H1 (cell line): ENCODE results near the gene TET1. TPM values are rescaled to one million over a fixed set of nuclear protein-coding genes. Genes with fewer than 3 reads are reported as not detected.

Source experiments
- CTCF ChIA-PET: fragments of 300-600 bp; sonication (Branson Sonifier 250); formaldehyde crosslinking; loops from one replicate; lab custom pipeline; 2021; ENCODE audit not compliant: partially characterized antibody; lab: Charles Lee
- POLR2A ChIA-PET: fragments of 300-600 bp; sonication (Branson Sonifier 250); formaldehyde crosslinking; loops from one replicate; lab custom pipeline; 2021; ENCODE audit warnings: inconsistent platforms; ENCODE audit not compliant: partially characterized antibody; lab: Charles Lee
- DNase-seq, 2 experiments: peaks; one replicate each; pipeline versions ENCODE4 v3.0.0 to v3.0.0-alpha.2; 2010 to 2022; ENCODE audit warnings: low spot score in 2 of 2, low read depth in 1 of 2, mixed read lengths in 1 of 2
- FAIRE-seq: peaks from 2 replicates; lab custom pipeline; 2011; peaks lifted over from hg19 to GRCh38; lab: Jason Lieb, UNC
- H2AFZ ChIP-seq: 2 replicates; pipeline ENCODE4 v1.8.1; 2012; ENCODE audit warnings: low read length, inconsistent platforms
- H2AK5ac ChIP-seq: 2 replicates; pipeline ENCODE4 v1.6.1; 2013; ENCODE audit warnings: low read depth, low read length
- H2BK120ac ChIP-seq: replicated peaks from 2 replicates; pipeline ENCODE3; 2013; ENCODE audit warnings: low read depth, low read length, inconsistent platforms
- H2BK12ac ChIP-seq: 2 replicates; pipeline ENCODE4 v1.6.1; 2013; ENCODE audit warnings: low read depth, low read length
- H2BK15ac ChIP-seq: 2 replicates; pipeline ENCODE4 v1.6.1; 2013; ENCODE audit warnings: low read length
- H2BK20ac ChIP-seq: 2 replicates; pipeline ENCODE4 v1.6.1; 2013; ENCODE audit warnings: low read length
- H2BK5ac ChIP-seq: 2 replicates; pipeline ENCODE4 v1.6.1; 2013; ENCODE audit warnings: low read depth, low read length
- H3K14ac ChIP-seq: 2 replicates; pipeline ENCODE4 v1.6.1; 2013; ENCODE audit warnings: inconsistent platforms; ENCODE audit not compliant: insufficient read length
- H3K18ac ChIP-seq: 2 replicates; pipeline ENCODE4 v1.6.1; 2013; ENCODE audit warnings: low read length; ENCODE audit errors: extremely low read depth
- H3K23ac ChIP-seq: 2 replicates; pipeline ENCODE4 v1.6.1; 2013; ENCODE audit warnings: inconsistent platforms; ENCODE audit not compliant: insufficient read length
- H3K23me2 ChIP-seq: 2 replicates; pipeline ENCODE4 v1.6.1; 2013; ENCODE audit warnings: low read depth, low read length
- H3K27ac ChIP-seq: 2 replicates; pipeline ENCODE4 v1.6.1; 2011; ENCODE audit warnings: low read depth, low read length, inconsistent platforms
- H3K27me3 ChIP-seq, 4 experiments: replicated peaks in 1 of 4; 1 replicate in 1 of 4; 2 replicates in 3 of 4; pipeline versions ENCODE4 v1.6.1 to v1.8.1; 2011 to 2013; ENCODE audit warnings: low read length in 3 of 4, mild to moderate bottlenecking in 3 of 4, inconsistent platforms in 2 of 4, mixed read lengths in 2 of 4, moderate library complexity in 1 of 4; ENCODE audit not compliant: control insufficient read depth in 3 of 4, insufficient read depth in 3 of 4; ENCODE audit errors: extremely low read depth in 1 of 4
- H3K36me3 ChIP-seq, 4 experiments: 2 replicates each; pipeline versions ENCODE4 v1.6.1 to v1.8.1; 2011 to 2013; ENCODE audit warnings: mild to moderate bottlenecking in 4 of 4, low read length in 3 of 4, moderate library complexity in 2 of 4, control low read depth in 1 of 4, inconsistent platforms in 1 of 4; ENCODE audit not compliant: insufficient read depth in 4 of 4, control insufficient read depth in 2 of 4
- H3K4ac ChIP-seq: replicated peaks from 2 replicates; pipeline ENCODE3; 2013; ENCODE audit warnings: low read length, low read depth, mixed read lengths, inconsistent platforms; ENCODE audit not compliant: insufficient read length
- H3K4me1 ChIP-seq, 4 experiments: replicated peaks in 1 of 4; 1 replicate in 1 of 4; 2 replicates in 3 of 4; pipeline versions ENCODE4 v1.6.1 to v1.8.1; 2011 to 2013; ENCODE audit warnings: low read length in 3 of 4, inconsistent platforms in 2 of 4, mixed read lengths in 1 of 4; ENCODE audit not compliant: insufficient read depth in 4 of 4, control insufficient read depth in 3 of 4
- H3K4me2 ChIP-seq, 2 experiments: 2 replicates each; pipeline versions ENCODE4 v1.6.1 to v1.8.1; 2011 to 2013; ENCODE audit warnings: low read depth in 2 of 2, low read length in 2 of 2, control low read depth in 1 of 2, inconsistent platforms in 1 of 2, mild to moderate bottlenecking in 1 of 2; ENCODE audit not compliant: insufficient read depth in 1 of 2
- H3K4me3 ChIP-seq, 4 experiments: fragments of 200-600, 300-600 bp in 1 of 4; sonication (generic), shearing (Covaris generic), sonication (Bioruptor Twin) in 1 of 4; 2 replicates each; pipeline versions ENCODE4 v1.5.1 to v1.8.1; 2011 to 2016; ENCODE audit warnings: low read length in 4 of 4, low read depth in 3 of 4, control low read depth in 2 of 4, inconsistent platforms in 2 of 4, mild to moderate bottlenecking in 2 of 4, mixed read lengths in 1 of 4, moderate library complexity in 1 of 4; ENCODE audit not compliant: insufficient read depth in 2 of 4; ENCODE audit errors: extremely low read depth in 1 of 4
- H3K56ac ChIP-seq: replicated peaks from 2 replicates; pipeline ENCODE3; 2013; ENCODE audit warnings: low read depth, mild to moderate bottlenecking, mixed read lengths, low read length, inconsistent platforms; ENCODE audit not compliant: insufficient read length
- H3K79me1 ChIP-seq: 2 replicates; pipeline ENCODE4 v1.6.1; 2013; ENCODE audit warnings: low read depth, low read length, control low read depth
- H3K79me2 ChIP-seq, 2 experiments: 2 replicates each; pipeline versions ENCODE4 v1.6.1 to v1.8.1; 2012 to 2013; ENCODE audit warnings: low read length in 2 of 2, mild to moderate bottlenecking in 2 of 2, inconsistent platforms in 1 of 2; ENCODE audit not compliant: insufficient read depth in 2 of 2, control insufficient read depth in 1 of 2
- H3K9ac ChIP-seq, 4 experiments: replicated peaks in 1 of 4; 1 replicate in 1 of 4; 2 replicates in 3 of 4; pipeline versions ENCODE4 v1.6.1 to v1.8.1; 2011 to 2013; ENCODE audit warnings: low read depth in 3 of 4, low read length in 3 of 4, control low read depth in 2 of 4, mild to moderate bottlenecking in 2 of 4, moderate library complexity in 2 of 4, inconsistent platforms in 1 of 4; ENCODE audit errors: extremely low read depth in 1 of 4
- H3K9me3 ChIP-seq, 2 experiments: 2 replicates each; pipeline versions ENCODE4 v1.6.1 to v1.8.1; 2012 to 2013; ENCODE audit warnings: mild to moderate bottlenecking in 2 of 2, moderate library complexity in 2 of 2, control low read depth in 1 of 2, inconsistent platforms in 1 of 2, low read depth in 1 of 2, low read length in 1 of 2, mixed read lengths in 1 of 2; ENCODE audit not compliant: insufficient read depth in 2 of 2
- H4K20me1 ChIP-seq, 2 experiments: replicated peaks in 1 of 2; 2 replicates each; pipeline versions ENCODE3 to v1.8.1; 2011 to 2013; ENCODE audit warnings: inconsistent platforms in 2 of 2, low read length in 2 of 2, mild to moderate bottlenecking in 1 of 2; ENCODE audit not compliant: insufficient read depth in 2 of 2, control insufficient read depth in 1 of 2
- H4K5ac ChIP-seq: 2 replicates; pipeline ENCODE4 v1.6.1; 2013; ENCODE audit warnings: low read length, low read depth, mixed read lengths, inconsistent platforms; ENCODE audit not compliant: insufficient read length
- H4K8ac ChIP-seq: 2 replicates; pipeline ENCODE4 v1.8.0; 2013; ENCODE audit warnings: mild to moderate bottlenecking, moderate library complexity, low read length, inconsistent platforms; ENCODE audit not compliant: insufficient read depth; ENCODE audit errors: extremely low read depth
- H4K91ac ChIP-seq: replicated peaks from 2 replicates; pipeline ENCODE3; 2013; ENCODE audit warnings: low read length, mixed read lengths, inconsistent platforms; ENCODE audit not compliant: insufficient read length
- CBX5 ChIP-seq: fragments of 300-800, 300-1000 bp; sonication (generic); IDR thresholded peaks from 2 replicates; pipeline ENCODE4 v1.7.1; 2016; ENCODE audit warnings: antibody characterized with exemption, low read length, low read depth
- CEBPB ChIP-seq: IDR thresholded peaks from 2 replicates; pipeline ENCODE4 v1.6.1; 2012; ENCODE audit warnings: low read depth, low read length
- JUN ChIP-seq: IDR thresholded peaks from 2 replicates; pipeline ENCODE4 v1.6.1; 2011; ENCODE audit warnings: low read depth, mild to moderate bottlenecking, improper control_type of control experiment, low read length
- SRF ChIP-seq: IDR thresholded peaks from 2 replicates; pipeline ENCODE4 v1.6.1; 2011; ENCODE audit warnings: mild to moderate bottlenecking, low read depth, low read length, moderate library complexity
- ZNF274 ChIP-seq: IDR thresholded peaks from 2 replicates; pipeline ENCODE4 v1.7.0; 2012; ENCODE audit warnings: low read length, borderline replicate concordance; ENCODE audit errors: extremely low read depth
- WGBS, 2 experiments: shearing (Covaris generic) in 1 of 2; methylation state at CpG; one replicate each; pipeline versions ENCODE4 v1.1.6 to v1.1.7; 2013 to 2015; ENCODE audit warnings: low lambda C conversion rate in 2 of 2, mixed read lengths in 2 of 2, inconsistent platforms in 1 of 2, low coverage in 1 of 2, missing lambda C conversion rate in 1 of 2; ENCODE audit not compliant: insufficient replicate concordance in 2 of 2, insufficient coverage in 1 of 2, insufficient read length in 1 of 2; ENCODE audit errors: extremely low coverage in 1 of 2, missing lambda C conversion rate in 1 of 2; 5-methylcytosine and 5-hydroxymethylcytosine counted together
- polyA plus RNA-seq, 7 experiments: library from polyadenylated mRNA; depleted of rRNA in 3 of 7; stranded (reverse) in 5 of 7; unstranded in 2 of 7; fragments of >200 nt in 5 of 7; fragments of 200-250 nt in 2 of 7; gene quantifications; 1 replicate in 5 of 7; 2 replicates in 1 of 7; 4 replicates in 1 of 7; pipeline versions ENCODE4 v1.2.1 to v1.2.3, GENCODE V29; 2011 to 2013; ENCODE audit warnings: missing spikeins in 2 of 7, mixed read lengths in 2 of 7
- total RNA-seq: library from RNA; stranded (reverse); fragmentation: NEBNext Ultra II Directional; extraction: Animal tissue kit (Norgen Biotek cat#: 25700); gene quantifications from 2 replicates; pipeline ENCODE4 v1.2.1, GENCODE V29; 2021
- TF ChIP-seq, protein P1 (sequence below): IDR thresholded peaks from 2 replicates; pipeline ENCODE4 v1.6.1; 2011; ENCODE audit warnings: low read length, improper control_type of control experiment

The TET1 gene
- total and polyA plus RNA-seq, 2 of the 8 experiments (the other 6 are each of a cell fraction or from before 2014, with no cell fraction given) = 15.2 to 69.3 TPM

DNA sequence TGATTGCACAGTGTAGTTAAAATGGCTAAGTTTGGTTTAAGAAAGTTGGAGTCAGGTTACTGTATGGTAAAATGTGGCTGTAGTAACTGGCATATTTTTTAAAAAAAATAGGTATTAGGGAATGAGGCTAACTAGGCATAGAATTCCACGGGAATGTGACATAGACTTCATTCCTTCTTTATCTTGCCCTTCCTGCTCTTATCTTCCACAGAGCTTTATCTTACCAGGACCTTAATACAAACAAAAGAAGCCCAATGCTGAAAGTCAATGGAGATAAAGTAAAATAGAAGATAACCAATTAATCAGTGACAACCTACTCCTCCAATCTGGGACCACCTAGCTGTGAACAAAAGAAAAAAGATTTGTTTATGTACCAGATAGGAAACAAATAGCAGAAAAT, 58.1 kb downstream of the TET1 start:
- DNase-seq (no peak), FAIRE-seq (no peak)
- Histone ChIP-seq H2BK120ac (no peak overlapping the region), H3K79me2 (peaks cover 0 to 62% of the 10 kb centered on the region in 2 experiments; a peak in 3 of 4 replicates), H3K27ac (no peak overlapping the region), H2AFZ (no peak overlapping the region), H4K5ac (no peak overlapping the region), H2BK15ac (no peak overlapping the region), H3K56ac (no peak overlapping the region), H3K9me3 (no peaks in the 10 kb centered on the region), H3K36me3 (peaks cover 0 to 11% (median 0%) of the 10 kb centered on the region in 4 experiments; a peak in 2 of 8 replicates), H2BK12ac (no peak overlapping the region), H4K8ac (no peak overlapping the region), H3K4me3 (no peak overlapping the region), H3K23ac (no peak overlapping the region), H3K27me3 (no peaks in the 10 kb centered on the region), H2AK5ac (no peak overlapping the region), H3K79me1 (no peaks in the 10 kb centered on the region), H3K9ac (no peak overlapping the region), H3K18ac (no peak overlapping the region), H2BK5ac (no peak overlapping the region), H3K4me1 (peaks cover 0 to 5% (median under 1%) of the 10 kb centered on the region in 4 experiments; a peak in 3 of 7 replicates), H4K91ac (no peak overlapping the region), H4K20me1 (peaks cover 0 to 7% of the 10 kb centered on the region in 2 experiments), H3K23me2 (no peaks in the 10 kb centered on the region), H3K4me2 (no peak overlapping the region), H2BK20ac (no peak overlapping the region), H3K4ac (no peak overlapping the region), H3K14ac (no peak overlapping the region)
- ChIA-PET POLR2A (interaction anchor here (1.1 kb wide), 1 partner anchor 55 kb away, joined by 3 read pairs; no protein-coding TSS in a partner anchor), CTCF (no interaction called here)
- 100% methylated on average over 1 of the region's 1 CpG; no CpG with 5 or more reads in 1 of the 2 experiments for WGBS, 2 experiments
- no peak for TF ChIP-seq ZNF274
- no peak for TF ChIP-seq SRF
- TF ChIP-seq JUN = no peak
- TF ChIP-seq CBX5 = no peak
- no peak for TF ChIP-seq CEBPB
- TF ChIP-seq, protein P1, sequence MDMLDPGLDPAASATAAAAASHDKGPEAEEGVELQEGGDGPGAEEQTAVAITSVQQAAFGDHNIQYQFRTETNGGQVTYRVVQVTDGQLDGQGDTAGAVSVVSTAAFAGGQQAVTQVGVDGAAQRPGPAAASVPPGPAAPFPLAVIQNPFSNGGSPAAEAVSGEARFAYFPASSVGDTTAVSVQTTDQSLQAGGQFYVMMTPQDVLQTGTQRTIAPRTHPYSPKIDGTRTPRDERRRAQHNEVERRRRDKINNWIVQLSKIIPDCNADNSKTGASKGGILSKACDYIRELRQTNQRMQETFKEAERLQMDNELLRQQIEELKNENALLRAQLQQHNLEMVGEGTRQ = no peak
